HL-60 (cell line): ENCODE results near the gene RAMAC.

ENCODE experiments used
- DNase-seq, 2 experiments: peaks; one replicate each; pipeline ENCODE4 v3.0.0-alpha.2; 2010 to 2020; ENCODE audit warnings: low read depth in 1 of 2, low spot score in 1 of 2
- H3K27ac ChIP-seq: fragments of 250-450 bp; sonication (Bioruptor Pico); replicated peaks from 2 replicates; pipeline ENCODE4 v1.5.1; 2020; ENCODE audit warnings: mild to moderate bottlenecking, moderate library complexity
- H3K27me3 ChIP-seq: fragments of 250-450 bp; sonication (Bioruptor Pico); 2 replicates; pipeline ENCODE4 v1.5.1; 2021; ENCODE audit warnings: mild to moderate bottlenecking, moderate library complexity; ENCODE audit not compliant: insufficient read depth, poor library complexity, severe bottlenecking
- H3K4me3 ChIP-seq: replicated peaks from 2 replicates; pipeline ENCODE4 v1.5.1; 2011; ENCODE audit warnings: mild to moderate bottlenecking, control low read depth, low read length; ENCODE audit not compliant: insufficient read depth
- CTCF ChIP-seq: IDR thresholded peaks from one replicate; pipeline ENCODE4 v1.5.1; 2011; ENCODE audit warnings: low read length, control low read depth, inconsistent platforms; ENCODE audit not compliant: insufficient read depth
- GABPA ChIP-seq: IDR thresholded peaks from 2 replicates; pipeline ENCODE4 v1.6.1; 2012; ENCODE audit warnings: low read depth
- POLR2AphosphoS5 ChIP-seq: IDR thresholded peaks from 2 replicates; pipeline ENCODE4 v1.6.1; 2012; ENCODE audit warnings: low read depth
- SPI1 ChIP-seq: IDR thresholded peaks from 2 replicates; pipeline ENCODE4 v1.6.1; 2012; ENCODE audit warnings: low read depth, mild to moderate bottlenecking, borderline replicate concordance
- TF ChIP-seq, protein P1 (sequence below): IDR thresholded peaks from 2 replicates; pipeline ENCODE4 v1.6.1; 2012; ENCODE audit warnings: low read depth; ENCODE audit not compliant: insufficient replicate concordance

The RAMAC gene

GRCh38 chr15:82945326-82945725, 40.7 kb upstream of the RAMAC start:
- H3K4me3 ChIP-seq, result no peak overlapping the region
- TF ChIP-seq CTCF, result no peak
- TF ChIP-seq SPI1, result no peak
- TF ChIP-seq, protein P1, sequence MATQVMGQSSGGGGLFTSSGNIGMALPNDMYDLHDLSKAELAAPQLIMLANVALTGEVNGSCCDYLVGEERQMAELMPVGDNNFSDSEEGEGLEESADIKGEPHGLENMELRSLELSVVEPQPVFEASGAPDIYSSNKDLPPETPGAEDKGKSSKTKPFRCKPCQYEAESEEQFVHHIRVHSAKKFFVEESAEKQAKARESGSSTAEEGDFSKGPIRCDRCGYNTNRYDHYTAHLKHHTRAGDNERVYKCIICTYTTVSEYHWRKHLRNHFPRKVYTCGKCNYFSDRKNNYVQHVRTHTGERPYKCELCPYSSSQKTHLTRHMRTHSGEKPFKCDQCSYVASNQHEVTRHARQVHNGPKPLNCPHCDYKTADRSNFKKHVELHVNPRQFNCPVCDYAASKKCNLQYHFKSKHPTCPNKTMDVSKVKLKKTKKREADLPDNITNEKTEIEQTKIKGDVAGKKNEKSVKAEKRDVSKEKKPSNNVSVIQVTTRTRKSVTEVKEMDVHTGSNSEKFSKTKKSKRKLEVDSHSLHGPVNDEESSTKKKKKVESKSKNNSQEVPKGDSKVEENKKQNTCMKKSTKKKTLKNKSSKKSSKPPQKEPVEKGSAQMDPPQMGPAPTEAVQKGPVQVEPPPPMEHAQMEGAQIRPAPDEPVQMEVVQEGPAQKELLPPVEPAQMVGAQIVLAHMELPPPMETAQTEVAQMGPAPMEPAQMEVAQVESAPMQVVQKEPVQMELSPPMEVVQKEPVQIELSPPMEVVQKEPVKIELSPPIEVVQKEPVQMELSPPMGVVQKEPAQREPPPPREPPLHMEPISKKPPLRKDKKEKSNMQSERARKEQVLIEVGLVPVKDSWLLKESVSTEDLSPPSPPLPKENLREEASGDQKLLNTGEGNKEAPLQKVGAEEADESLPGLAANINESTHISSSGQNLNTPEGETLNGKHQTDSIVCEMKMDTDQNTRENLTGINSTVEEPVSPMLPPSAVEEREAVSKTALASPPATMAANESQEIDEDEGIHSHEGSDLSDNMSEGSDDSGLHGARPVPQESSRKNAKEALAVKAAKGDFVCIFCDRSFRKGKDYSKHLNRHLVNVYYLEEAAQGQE, result no peak
- TF ChIP-seq GABPA, result no peak
- no peak for TF ChIP-seq POLR2AphosphoS5
- H3K27me3 ChIP-seq, result peaks cover 4% of the 10 kb centered on the region
- DNase-seq, result no peak
- H3K27ac ChIP-seq, result no peak overlapping the region

DNA sequence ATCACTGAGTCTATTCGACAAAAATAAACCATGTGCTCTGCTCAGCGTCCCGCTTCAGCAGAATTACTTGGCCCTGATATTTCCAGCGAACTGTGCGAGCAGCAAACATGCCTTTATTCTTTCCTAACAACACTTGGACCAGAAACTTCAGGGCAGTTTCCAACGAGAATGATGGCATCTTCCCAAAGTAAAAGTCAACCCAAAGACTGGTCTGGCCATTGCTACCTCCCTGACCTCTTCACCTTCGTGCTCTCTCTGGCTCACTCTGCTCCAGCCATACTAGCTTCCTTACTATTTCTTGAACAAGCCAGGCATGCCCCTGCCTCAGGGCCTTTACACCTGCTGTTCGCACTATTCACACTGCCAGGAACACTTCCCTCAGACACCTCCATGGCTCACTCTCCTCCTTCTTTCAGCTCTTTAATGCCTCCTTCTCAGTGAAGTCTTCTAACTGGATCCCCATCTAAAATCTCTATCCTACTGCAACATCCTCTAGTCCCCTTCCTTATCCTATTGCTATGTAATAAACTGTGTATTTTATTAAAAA, 39.8 kb upstream of the RAMAC start:
- H3K4me3 ChIP-seq, result no peak overlapping the region
- no peak overlapping the region for H3K27ac ChIP-seq
- peaks cover 6% of the 10 kb centered on the region for H3K27me3 ChIP-seq
- no peak for DNase-seq
- no peak for TF ChIP-seq GABPA
- TF ChIP-seq CTCF, result no peak
- TF ChIP-seq SPI1, result no peak
- no peak for TF ChIP-seq POLR2AphosphoS5
- TF ChIP-seq, protein P1, result no peak

DNA sequence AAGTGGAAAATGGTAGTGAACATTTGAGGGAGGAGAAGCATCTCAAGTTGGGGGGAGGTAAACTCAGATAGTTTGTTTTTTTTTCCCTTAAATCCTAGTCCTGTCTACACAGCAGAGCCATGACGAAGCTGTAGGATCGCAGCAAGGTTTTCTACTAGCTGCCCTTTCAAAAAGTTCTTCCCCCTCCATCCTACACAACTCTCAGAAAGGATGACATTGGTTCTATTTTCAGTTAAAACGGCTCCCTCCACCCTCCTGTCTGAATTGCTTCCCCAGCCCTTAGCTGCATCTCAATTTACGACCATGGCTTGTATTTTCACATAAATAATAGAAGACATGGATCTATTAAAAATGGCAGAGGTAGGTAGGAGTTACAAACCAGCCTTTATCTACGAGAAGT, 35.7 kb upstream of the RAMAC start:
- no peak overlapping the region for H3K4me3 ChIP-seq
- DNase-seq, result no peak
- H3K27ac ChIP-seq, result no peak overlapping the region

More for the DNA sequence above, 35.7 kb upstream of the RAMAC start:
- H3K27me3 ChIP-seq, result peaks cover 20% of the 10 kb centered on the region
- TF ChIP-seq GABPA, result no peak
- TF ChIP-seq CTCF, result no peak
- TF ChIP-seq, protein P1, result no peak
- no peak for TF ChIP-seq SPI1
- TF ChIP-seq POLR2AphosphoS5, result no peak
